HEK293 (cell line): ENCODE results near the gene HOXA11.

Experiments used
- BCL11A ChIP-seq: fragments of 450-650 bp; formaldehyde crosslinking; IDR thresholded peaks from 2 replicates; pipeline ENCODE4 v1.5.1; 2016; ENCODE audit warnings: low read depth, missing biosample characterization, missing genetic modification characterization
- BCL6B ChIP-seq: fragments of 450-650 bp; formaldehyde crosslinking; IDR thresholded peaks from 2 replicates; pipeline ENCODE4 v1.5.1; 2017; ENCODE audit warnings: missing biosample characterization, missing genetic modification characterization
- CTCF ChIP-seq: fragments of 450-650 bp; formaldehyde crosslinking; IDR thresholded peaks from 2 replicates; pipeline ENCODE4 v1.5.1; 2016; ENCODE audit warnings: missing biosample characterization, missing genetic modification characterization
- FEZF1 ChIP-seq: fragments of 450-650 bp; formaldehyde crosslinking; IDR thresholded peaks from 2 replicates; pipeline ENCODE4 v1.5.1; 2016; ENCODE audit warnings: missing biosample characterization, missing genetic modification characterization
- GLIS2 ChIP-seq: fragments of 450-650 bp; formaldehyde crosslinking; IDR thresholded peaks from 2 replicates; pipeline ENCODE4 v1.5.1; 2016; ENCODE audit warnings: missing biosample characterization, missing genetic modification characterization
- INSM2 ChIP-seq: fragments of 450-650 bp; formaldehyde crosslinking; IDR thresholded peaks from 2 replicates; pipeline ENCODE4 v1.5.1; 2016; ENCODE audit warnings: missing biosample characterization, missing genetic modification characterization
- MEIS1 ChIP-seq: sonication (generic); formaldehyde crosslinking; IDR thresholded peaks from 2 replicates; pipeline ENCODE4 v1.8.1; 2022; ENCODE audit warnings: missing genetic modification reagents, mild to moderate bottlenecking, borderline replicate concordance
- PRDM10 ChIP-seq: fragments of 450-650 bp; formaldehyde crosslinking; IDR thresholded peaks from 2 replicates; pipeline ENCODE4 v1.5.1; 2016; ENCODE audit warnings: missing biosample characterization, missing genetic modification characterization
- TRIM28 ChIP-seq: IDR thresholded peaks from 2 replicates; pipeline ENCODE4 v1.6.1; 2011; ENCODE audit warnings: low read length, control low read depth, borderline replicate concordance
- ZBTB1 ChIP-seq: fragments of 450-650 bp; formaldehyde crosslinking; IDR thresholded peaks from 2 replicates; pipeline ENCODE4 v1.5.1; 2016; ENCODE audit warnings: missing biosample characterization, missing genetic modification characterization
- ZBTB21 ChIP-seq: fragments of 450-650 bp; formaldehyde crosslinking; IDR thresholded peaks from 2 replicates; pipeline ENCODE4 v1.5.1; 2017; ENCODE audit warnings: missing biosample characterization, missing genetic modification characterization
- ZBTB8A ChIP-seq: fragments of 450-650 bp; formaldehyde crosslinking; IDR thresholded peaks from 2 replicates; pipeline ENCODE4 v1.5.1; 2016; ENCODE audit warnings: missing biosample characterization, missing genetic modification characterization
- ZNF121 ChIP-seq: fragments of 450-650 bp; formaldehyde crosslinking; IDR thresholded peaks from 2 replicates; pipeline ENCODE4 v1.5.1; 2016; ENCODE audit warnings: missing biosample characterization, missing genetic modification characterization
- ZNF132 ChIP-seq: fragments of 450-650 bp; formaldehyde crosslinking; IDR thresholded peaks from 2 replicates; pipeline ENCODE4 v1.5.1; 2017; ENCODE audit warnings: missing biosample characterization, missing genetic modification characterization, borderline replicate concordance
- ZNF146 ChIP-seq: fragments of 450-650 bp; formaldehyde crosslinking; IDR thresholded peaks from 2 replicates; pipeline ENCODE4 v1.5.1; 2016; ENCODE audit warnings: missing biosample characterization, missing genetic modification characterization
- ZNF157 ChIP-seq: fragments of 450-650 bp; formaldehyde crosslinking; IDR thresholded peaks from 2 replicates; pipeline ENCODE4 v1.5.1; 2016; ENCODE audit warnings: missing biosample characterization, missing genetic modification characterization
- ZNF266 ChIP-seq: fragments of 450-650 bp; formaldehyde crosslinking; IDR thresholded peaks from 2 replicates; pipeline ENCODE4 v1.5.1; 2016; ENCODE audit warnings: missing biosample characterization, missing genetic modification characterization, low read depth
- ZNF391 ChIP-seq: fragments of 450-650 bp; formaldehyde crosslinking; IDR thresholded peaks from 2 replicates; pipeline ENCODE4 v1.5.1; 2016; ENCODE audit warnings: low read depth, missing biosample characterization, missing genetic modification characterization, borderline replicate concordance
- ZNF560 ChIP-seq: fragments of 450-650 bp; formaldehyde crosslinking; IDR thresholded peaks from 2 replicates; pipeline ENCODE4 v1.5.1; 2017; ENCODE audit warnings: missing biosample characterization, missing genetic modification characterization, borderline replicate concordance
- ZNF571 ChIP-seq: fragments of 450-650 bp; formaldehyde crosslinking; IDR thresholded peaks from 2 replicates; pipeline ENCODE4 v1.5.0; 2017; ENCODE audit warnings: missing biosample characterization, missing genetic modification characterization
- ZNF658 ChIP-seq: fragments of 450-650 bp; formaldehyde crosslinking; IDR thresholded peaks from 2 replicates; pipeline ENCODE4; 2016; ENCODE audit warnings: missing biosample characterization, missing genetic modification characterization
- ZNF660 ChIP-seq: fragments of 450-650 bp; IDR thresholded peaks from 2 replicates; pipeline ENCODE4 v1.5.1; 2018; ENCODE audit warnings: missing biosample characterization, mild to moderate bottlenecking, missing genetic modification characterization
- ZNF747 ChIP-seq: fragments of 450-650 bp; formaldehyde crosslinking; IDR thresholded peaks from 2 replicates; pipeline ENCODE4 v1.5.1; 2016; ENCODE audit warnings: missing biosample characterization, missing genetic modification characterization
- ZNF791 ChIP-seq: fragments of 450-650 bp; formaldehyde crosslinking; IDR thresholded peaks from 2 replicates; pipeline ENCODE4 v1.5.1; 2016; ENCODE audit warnings: missing biosample characterization, missing genetic modification characterization
- ZSCAN18 ChIP-seq: fragments of 450-650 bp; formaldehyde crosslinking; IDR thresholded peaks from 2 replicates; pipeline ENCODE4 v1.5.1; 2016; ENCODE audit warnings: missing biosample characterization, missing genetic modification characterization

The HOXA11 gene

GRCh38 chr7:27166531-27167505, 18.2 kb downstream of the HOXA11 start (continued):
- TF ChIP-seq ZNF391 (tag by site-specific recombination): no peak
- no peak for TF ChIP-seq MEIS1 (CRISPR knock-in tag)
- TF ChIP-seq ZNF121 (tag by site-specific recombination): no peak
- no peak for TF ChIP-seq ZNF146 (tag by site-specific recombination)
- no peak for TF ChIP-seq CTCF (tag by site-specific recombination)
- TF ChIP-seq PRDM10 (tag by site-specific recombination): peak; percentile 93
- TF ChIP-seq BCL11A (tag by site-specific recombination): peak; percentile 33; the same call in 1 of the 2 replicates
- TF ChIP-seq TRIM28: no peak
- peak; percentile 42; the same call in 1 of the 2 replicates for TF ChIP-seq ZBTB8A (tag by site-specific recombination)
- no peak for TF ChIP-seq ZNF791
- no peak for TF ChIP-seq ZNF266 (tag by site-specific recombination)
- TF ChIP-seq ZNF560: no peak
- TF ChIP-seq ZBTB1: no peak
- TF ChIP-seq GLIS2 (tag by site-specific recombination): peak; percentile 48
- no peak for TF ChIP-seq ZNF571 (tag by site-specific recombination)
- TF ChIP-seq BCL6B (tag by site-specific recombination): no peak
- TF ChIP-seq ZNF747 (tag by site-specific recombination): no peak
- no peak for TF ChIP-seq ZNF132
- TF ChIP-seq ZNF660 (tag by site-specific recombination): no peak
- no peak for TF ChIP-seq INSM2 (tag by site-specific recombination)
- TF ChIP-seq ZBTB21 (tag by site-specific recombination): no peak
- TF ChIP-seq ZSCAN18 (tag by site-specific recombination): no peak
- TF ChIP-seq ZNF157: no peak
- no peak for TF ChIP-seq ZNF658 (tag by site-specific recombination)
- 0 out of 2 replicates have a peak, but pooled peaks have one; percentile 17 for TF ChIP-seq FEZF1 (tag by site-specific recombination)
- TF ChIP-seq, all 188 proteins: peak for 16
